Dedifferentiated amniotic fluid mesenchymal stem cell (primary cell): ENCODE data around the gene RASAL1.
"Not testable (repeated sequence)": the region's sequence is repeated elsewhere in the genome, so short reads cannot be mapped to it uniquely, and the experiment has no call there.

Experiments
- DNase-seq: peaks from one replicate; pipeline ENCODE4 v3.0.0-alpha.2; 2016; ENCODE audit errors: extremely low spot score

RASAL1 gene

DNA sequence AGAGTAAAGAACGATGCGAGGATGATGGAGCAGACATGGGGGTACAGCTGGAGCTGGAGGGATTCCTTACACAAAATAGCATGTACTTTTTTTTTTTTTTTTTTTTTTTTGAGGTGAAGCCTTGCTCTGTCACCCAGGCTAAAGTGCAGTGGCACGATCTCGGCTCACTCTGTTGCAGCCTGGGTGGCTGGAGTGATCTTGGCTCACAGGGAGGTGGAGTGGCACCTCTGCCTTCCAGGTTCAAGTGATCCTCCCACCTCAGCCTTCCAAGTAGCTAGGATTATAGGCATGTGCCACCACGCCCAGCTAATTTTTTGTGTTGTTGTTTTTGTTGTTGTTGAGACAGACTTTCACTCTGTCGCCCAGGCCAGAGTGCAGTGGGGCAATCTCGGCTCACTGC, 5.1 kb upstream of the RASAL1 start:
- no peak for DNase-seq

DNA sequence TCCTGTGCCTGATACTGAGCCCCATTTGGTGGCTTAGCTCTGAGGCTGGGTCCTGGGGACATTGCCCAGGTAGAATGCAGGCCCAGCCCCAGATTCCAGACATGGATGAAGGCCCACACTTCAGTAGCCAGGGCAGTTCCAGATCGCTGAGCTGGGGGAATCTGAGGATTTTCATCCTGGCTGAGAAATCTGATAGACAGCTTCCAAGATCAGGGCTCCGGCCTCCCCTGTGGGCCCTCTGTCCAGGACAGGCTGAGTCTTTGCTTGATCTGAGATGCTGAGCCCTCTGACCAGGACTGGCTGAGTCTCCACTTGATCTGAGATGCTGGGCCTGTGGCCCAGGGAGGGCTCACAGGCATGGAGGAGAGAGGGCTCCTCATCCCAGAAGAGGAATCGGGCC, 3.3 kb upstream of the RASAL1 start:
- DNase-seq = no peak

DNA sequence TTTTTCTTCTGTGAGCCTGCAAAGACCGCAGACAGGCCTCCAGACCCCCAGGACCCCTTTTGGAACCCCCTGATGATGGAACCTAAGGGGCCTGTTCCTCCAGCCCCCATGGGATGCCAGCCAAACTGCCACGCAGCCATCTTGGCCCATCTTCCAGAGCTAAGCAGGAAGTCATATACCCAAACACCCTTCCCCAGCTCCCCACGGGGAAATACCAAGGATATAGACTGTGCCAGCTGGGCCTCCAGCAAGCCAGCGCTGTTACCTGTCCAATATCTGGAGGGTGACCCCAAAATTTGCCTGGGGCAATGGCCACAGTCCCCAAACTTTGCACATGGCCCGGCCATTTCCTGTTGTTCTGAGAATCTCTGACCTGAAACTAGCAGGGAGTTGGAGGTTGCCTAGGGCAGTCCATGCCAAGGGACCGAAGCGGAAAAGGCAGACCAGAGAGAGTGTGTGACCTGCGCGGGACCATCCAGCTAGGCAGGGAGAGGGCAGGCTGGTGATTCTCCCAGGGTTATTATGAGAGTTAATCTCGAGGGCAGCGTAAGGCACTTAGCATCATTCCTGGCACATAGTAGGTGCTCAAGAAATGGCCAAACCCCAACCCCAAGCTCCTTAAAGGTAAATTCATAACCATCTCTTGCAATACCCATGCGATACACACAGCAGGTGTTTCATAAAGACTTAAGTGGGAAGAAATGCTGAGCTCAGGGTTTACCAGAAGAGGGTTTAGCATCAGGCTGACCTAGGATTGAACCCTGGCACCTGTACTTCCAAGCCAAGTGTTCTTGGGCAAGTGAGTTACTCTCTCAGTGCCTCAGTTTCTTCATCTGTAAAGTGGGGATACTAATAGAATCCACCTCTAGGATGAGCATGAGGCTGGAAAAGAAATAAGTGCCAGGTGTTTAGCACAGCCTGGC, 2.6 kb upstream of the RASAL1 start:
- DNase-seq = no peak

DNA sequence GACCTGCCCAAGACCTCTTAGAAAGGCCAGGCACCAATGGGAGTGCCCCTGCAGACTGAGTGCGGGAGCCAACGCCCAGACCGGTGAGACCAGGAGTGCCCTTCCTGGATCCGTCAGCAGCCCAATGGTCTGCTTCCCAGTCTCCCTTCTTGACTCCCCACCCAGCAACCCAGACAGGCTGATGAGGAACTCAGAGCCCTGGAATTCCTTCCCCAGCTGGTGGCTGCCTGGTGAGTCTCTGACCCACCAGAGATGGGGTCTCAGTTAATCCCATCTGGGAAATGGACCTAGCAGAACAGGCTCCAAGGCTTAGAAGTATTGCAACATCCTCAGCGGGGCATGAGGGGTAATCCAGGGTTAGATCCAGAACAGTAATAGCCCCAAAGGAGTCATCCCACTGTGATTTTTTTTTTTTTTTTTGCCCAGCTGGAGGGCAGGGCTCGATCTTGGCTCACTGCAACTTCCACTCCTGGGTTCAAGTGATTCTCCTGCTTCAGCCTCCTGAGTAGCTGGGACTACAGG, 1.5 kb upstream of the RASAL1 start:
- no peak for DNase-seq

DNA sequence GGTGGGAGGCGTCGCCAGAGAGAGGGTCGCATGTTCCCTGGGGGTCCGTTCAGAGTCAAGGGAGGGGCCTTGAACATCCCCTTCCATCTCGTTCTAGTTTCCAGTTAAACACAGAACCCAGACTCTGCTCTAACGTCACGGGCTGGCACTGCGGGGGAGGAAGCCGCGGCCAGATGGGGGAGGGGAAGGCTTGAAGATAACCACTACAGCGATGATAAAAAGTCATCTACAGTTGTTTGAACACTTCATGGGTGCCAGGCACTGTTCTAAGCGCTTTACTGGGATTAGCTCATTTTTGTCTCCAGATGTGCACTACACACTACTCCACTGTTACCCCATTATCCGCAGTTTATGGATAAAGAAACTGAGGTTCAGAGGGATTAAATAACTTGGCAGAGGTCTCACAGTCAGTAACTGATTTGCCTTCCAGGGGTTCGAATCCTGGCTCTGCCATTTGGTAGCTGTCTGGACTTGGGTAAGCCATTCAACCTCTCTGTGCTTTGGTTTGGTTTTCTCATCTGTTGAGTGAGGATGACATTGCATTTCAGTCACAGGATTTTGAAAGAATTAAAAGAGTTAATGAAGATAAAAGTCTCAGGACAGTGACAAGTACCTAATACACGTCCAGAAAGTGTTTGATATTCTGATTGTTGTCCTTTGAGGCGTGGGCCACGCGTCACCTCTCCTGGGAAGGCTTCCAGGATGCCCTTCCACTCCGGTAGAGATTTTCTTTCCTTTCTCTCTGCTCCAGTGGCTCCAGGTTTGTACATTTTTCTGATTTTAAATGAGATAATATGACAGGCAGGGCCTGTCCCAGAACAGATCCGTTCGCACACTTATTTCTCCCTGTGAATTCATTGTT, 798 bp upstream of the RASAL1 start:
- no peak for DNase-seq

DNA sequence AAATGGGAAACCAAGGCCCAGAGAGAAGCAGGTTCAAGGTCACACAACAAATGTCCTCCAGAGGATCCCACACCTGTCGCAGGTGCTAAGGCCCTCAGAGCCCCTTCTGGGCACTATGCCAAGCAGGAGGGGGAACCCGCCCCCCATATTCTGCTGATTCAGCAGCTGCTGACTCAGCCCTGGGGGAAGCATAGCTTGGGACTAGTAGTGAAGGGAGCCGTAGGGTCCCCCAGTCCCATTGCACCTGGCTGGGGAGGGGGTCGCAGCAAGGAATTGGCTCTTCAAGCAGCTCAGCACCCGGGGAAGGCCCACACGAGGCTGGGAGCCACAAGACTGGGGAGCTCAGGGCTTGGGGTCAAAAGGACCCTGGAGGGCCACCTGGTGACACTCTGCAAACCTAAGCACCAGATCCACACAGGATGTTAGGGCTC, 1.0 kb downstream of the RASAL1 start:
- no peak for DNase-seq

DNA sequence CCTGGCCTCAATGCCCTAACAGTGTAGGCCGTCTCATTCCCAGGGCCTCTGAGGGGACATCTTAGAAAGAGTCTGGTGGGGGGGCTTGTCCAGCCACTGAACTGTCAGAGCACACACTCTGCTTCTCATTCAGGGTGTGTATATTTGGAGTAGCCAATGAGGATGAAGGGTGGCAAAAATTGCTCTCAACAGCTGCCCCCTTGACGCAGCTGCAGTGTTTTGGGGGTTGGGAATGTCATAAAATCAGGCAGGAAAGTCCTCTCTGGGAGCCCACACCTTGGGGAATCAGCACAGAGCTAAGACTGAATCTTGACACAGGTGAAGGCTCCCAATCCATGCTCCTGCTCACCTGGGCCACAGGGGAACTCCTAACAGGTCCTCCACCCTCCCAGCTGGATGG, 1.5 kb downstream of the RASAL1 start:
- DNase-seq = no peak

DNA sequence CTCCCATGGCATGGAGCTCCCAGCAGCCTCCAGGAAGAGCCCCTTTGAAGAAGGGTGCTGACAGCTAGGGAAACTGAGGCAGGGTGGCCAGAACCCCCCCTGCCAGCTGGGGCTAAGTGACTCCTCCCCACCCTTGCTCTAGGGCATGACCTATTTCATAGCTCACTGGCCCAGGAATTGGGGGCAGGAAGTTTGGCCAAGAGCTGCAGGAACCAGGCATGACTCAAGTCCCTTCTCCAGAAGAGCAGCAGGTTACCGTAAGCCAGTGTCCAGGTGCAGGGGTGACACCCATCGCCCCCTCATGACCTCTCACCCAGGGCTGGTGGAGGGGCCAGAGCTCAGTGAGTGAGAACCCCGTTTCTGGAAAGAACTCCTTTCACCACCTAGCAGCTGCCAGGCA, 1.9 kb downstream of the RASAL1 start:
- DNase-seq = no peak

DNA sequence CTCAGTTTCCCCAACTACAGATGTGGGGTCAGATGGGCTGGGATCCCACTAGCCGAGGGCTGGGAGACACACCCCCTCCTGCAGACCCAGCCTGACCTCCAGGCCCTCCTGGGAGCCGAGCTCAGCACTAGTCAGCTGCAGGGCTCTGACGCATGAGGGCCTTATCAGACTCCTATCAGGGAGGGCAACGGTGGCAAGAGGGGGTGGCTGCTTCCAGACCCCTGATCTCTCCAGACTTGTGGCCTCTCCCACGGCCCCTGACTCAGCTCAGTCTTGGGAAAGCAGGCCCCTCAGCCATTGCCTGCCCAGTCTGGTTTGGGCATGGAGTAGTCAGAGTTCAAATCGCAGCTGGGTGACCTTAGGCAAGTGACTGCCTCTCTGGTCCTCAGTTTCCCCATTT, 2.5 kb downstream of the RASAL1 start:
- no peak for DNase-seq

DNA sequence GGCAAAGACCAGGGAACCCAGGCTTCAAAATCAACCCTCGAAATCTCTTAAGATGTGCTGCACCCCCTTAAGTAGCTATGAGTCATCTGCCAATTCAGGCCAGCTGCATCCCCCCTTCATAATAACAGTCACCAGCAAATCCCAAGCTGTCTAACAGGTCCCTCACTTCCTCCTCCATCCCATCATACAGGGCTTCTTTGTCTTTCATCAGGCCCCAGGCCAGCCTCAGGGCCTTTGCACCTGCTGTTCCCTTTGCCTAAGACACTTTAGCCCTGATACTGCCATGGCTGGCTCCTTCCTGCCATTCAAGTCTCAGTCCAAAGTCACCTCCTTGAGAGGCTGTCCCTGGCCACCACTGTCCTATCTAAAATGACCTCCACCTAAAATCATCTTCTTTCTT, 4.0 kb downstream of the RASAL1 start:
- DNase-seq = no peak

DNA sequence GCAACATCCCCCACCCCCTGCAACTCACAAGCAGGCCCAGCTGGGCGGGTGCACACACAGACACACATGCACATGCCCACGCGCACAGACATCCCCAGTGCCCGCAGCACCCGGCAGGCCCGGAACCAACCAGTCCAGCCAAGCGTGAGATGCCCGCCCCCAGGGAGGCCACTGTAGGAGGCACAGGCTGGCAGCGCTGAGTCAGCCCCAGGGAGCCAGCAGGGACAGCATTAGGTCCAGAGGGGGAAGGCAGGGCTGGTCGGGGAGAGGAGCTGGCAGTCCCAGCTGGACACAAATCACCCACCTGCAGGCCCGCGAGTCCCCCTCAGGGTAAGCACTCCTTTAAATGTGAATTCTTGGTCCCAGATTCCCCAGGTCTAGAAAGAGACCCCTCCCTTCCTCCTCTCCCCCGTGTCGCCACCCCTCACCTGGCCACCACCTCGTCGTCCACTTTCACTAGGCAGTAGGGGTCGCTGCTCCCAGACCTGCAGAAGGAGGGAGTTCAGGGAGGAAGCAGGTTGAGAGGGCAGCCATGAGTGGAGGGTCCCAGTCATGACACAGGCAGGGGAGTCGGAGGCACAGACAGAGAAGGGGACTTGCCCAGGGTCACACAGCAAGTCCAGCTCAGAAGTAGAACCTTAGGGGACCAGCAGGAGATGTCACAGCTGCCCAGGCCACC, 5.0 kb downstream of the RASAL1 start:
- no peak for DNase-seq

DNA sequence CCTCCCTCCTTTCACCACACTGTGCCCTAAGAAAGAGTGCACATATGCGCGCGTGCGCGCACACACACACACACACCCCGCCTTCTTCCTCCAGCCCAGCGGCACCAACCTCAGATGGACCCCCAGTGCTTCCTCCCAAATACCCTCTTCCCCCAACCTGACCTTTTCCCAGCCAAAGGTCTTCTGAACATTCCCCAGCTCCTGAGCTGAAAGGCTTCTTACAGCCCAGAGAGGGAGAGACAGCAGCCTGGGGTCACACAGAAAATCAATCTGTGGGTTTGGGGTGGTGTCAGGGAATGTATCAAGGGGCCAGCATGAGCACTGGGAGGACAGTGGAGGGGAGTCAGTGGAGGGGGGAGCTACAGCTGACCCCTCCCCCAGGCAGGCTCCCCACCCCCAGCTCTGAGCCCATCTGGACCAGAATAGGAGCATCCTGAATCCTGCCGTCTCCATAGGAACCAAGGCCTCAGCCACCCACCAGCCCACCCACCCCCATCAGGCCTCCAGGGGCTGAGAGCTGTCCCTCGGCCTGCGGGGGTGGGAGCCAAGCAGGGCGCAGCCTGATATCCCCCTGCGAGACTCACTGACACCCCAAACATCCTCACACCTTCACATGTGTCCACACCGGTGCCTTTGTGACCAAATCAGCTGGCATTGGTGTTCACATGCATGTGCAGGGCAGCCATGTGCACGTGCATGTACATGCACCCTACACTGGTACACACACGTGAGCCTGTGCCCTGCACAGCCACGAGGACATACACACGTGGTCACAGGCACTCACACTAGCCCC, 5.7 kb downstream of the RASAL1 start:
- DNase-seq = no peak

DNA sequence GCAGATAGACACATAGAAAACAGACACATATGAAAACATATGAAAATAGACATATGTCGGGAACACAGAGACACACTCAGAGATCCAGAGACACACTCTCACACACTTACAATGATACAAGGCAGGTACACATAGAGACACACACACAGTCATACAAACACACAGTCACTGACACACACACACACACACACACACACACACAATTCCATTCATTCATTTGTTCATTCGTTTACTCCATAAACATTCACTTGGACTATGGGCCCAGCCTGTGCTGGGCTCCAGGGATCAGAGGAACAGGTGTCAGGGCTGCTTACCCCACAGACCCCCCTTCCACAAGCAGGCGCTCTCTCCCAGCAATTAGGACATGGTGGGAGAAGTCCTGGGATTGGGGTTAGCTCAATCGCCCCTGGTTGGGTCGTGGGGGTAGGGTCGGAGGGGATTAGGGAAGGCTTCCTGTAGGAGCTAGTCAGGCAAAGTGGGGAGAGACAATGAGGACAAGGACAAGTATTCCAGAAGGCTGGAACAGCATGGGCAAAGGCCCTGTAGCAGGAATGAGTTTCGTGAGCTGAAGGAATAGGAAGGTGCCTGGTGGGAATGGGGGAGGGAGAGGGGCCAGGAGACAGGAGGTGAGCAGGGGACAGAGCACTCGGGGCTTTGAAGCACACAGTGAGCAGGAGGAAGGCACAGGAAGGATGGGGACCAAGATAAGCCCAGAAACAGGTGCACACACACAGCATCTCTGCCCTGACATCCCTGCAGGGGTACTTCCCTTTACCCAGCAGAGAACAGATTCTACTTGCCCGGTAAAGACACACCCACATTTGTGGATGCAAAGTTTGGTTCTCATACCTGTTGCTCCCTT, 6.5 kb downstream of the RASAL1 start:
- no peak for DNase-seq

DNA sequence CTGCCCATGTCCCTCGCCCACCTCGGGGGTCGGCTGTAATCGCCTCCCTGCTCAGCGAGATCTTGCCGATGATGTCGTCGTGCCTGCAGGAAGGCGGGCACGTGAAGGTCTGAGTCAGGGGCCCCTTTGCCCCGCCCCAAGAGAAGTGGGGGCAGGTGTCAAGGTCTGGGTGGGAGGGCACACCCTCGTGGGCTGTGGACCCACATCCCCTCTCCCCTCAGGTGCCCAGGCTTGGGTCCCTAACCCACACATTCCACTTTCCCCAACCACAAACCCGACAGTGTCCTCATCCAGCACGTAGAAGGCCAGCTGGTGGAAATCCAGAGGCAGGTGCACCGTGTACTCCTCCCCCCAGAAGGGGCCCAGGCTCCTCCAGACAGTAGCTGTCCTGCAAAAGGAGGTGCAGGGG, 7.8 kb downstream of the RASAL1 start:
- DNase-seq = no peak

DNA sequence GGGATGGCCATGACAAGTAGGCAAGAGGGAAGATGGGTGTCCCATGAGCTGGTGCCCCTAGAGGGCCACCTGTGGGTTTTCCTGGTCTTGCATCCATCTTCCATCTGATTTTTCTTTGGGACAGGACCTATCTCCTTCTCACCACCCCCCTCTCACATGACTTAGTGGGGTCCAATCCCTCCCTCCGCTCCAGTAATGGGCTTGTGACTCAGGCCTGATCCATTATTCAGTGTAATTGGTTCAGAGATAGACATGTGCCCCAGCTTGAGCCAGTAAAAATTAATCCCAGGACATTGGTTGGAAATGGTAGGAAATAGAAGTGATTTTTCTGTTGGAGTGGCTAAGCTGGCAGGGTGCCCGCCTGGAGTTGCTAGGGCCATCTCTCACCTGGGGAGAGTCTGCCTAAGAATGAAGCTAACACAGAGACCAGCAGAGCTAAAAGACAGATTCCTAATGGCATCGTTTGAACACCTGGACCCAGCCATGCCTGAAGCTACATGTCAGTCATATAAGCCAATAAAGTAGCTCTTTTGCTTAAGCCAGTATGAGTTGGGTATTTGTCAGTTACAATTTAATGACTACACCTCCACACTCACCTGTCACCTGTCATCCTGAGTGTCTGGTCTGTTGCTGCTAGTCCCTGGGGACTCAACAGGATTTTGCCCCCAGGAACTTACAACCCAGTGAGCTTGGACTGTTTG, 14.7 kb downstream of the RASAL1 start:
- DNase-seq = no peak

DNA sequence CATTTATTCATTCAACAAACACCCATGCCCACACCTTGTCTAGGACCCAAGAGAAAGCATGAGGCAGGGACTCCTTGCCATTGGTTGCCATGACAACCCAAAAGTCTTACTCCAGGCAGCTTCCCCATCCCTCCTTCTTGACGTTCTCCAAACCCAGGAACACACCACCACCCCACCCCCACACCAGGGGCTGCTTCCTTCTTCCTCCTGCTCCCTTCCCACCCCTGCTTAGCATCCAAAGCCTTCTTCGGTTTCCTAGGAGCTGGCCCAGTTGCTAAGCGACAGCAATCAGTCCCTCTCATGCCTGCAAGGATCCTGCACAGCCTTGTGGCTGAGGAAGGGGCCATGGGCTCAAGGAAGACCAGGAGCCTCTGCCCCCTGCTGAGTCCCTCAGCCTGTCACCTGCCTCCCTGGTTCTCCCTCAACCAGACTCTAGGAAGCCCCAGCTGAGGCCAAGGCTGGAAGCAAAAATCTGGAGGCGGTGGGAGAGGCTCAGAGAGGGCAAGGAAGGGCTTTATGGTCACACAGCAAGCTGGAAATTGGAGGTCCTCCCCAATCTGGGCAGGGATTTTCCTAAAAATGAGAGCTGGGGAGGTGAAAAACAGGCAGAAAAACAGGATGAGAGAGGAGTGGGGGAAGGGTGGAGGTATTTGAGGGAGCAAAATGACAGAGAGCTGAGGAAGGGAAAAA, 15.4 kb downstream of the RASAL1 start:
- no peak for DNase-seq

DNA sequence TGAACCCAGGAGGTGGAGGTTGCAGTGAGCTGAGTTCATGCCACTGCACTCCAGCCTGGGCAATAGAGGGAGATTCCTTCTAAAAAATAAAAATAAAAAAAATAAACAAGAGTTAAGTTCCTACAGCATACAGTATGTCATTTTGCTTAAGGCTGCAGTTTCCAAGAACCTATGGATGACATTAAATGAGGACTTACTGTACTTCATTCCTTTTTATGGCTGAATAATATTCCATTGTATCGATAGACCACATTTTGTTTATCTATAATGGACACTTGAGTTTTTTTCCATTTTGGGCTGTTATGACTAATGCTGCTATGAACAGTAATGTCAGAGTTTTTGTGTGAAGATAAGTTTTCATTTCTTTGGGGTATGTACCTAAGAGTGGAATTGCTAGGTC, 17.4 kb downstream of the RASAL1 start:
- no peak for DNase-seq

DNA sequence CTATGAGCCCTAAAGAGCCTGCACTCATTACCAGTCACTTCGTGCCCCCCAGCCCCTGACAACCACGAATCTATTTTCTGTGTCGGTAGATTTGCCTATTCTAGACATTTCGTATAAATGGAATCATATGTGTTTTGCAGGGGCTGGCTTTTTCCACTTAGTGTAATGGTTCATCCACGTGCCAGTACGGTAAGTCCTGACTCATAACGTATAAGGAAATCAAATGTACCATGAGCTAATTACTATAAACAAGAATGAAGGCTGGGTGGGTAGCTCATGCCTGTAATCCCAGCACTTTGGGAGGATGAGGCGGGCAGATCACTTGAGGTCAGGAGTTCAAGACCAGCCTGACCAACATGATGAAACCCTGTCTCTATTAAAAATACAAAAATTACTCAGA, 17.9 kb downstream of the RASAL1 start:
- not testable (repeated sequence) for DNase-seq

DNA sequence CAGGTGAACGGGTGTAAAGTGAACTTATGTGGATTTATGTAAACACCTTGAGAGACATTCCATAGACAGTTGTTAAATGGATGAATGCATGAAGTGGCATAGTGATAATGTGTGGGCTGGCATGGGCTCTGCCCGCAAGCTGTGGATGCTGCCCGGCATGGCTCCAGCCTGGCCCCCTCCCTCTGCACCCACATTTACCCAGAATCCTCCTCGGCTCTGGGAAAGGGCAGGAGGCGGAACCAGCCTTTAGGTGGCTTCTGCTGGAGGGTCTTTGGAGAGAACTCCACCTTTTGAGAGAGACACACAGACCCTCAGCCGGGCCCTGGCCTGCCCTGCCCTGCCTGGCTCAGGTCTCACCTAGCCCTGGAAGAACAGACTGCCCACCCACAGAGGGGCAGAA, 18.7 kb downstream of the RASAL1 start:
- no peak for DNase-seq
